Activated T-helper 17 cell treated with anti-CD3 and anti-CD28 coated beads, Interleukin-2, amount 50 U/mL, for 72 hours (primary cell): ENCODE measurements around the gene COPB2. TPM values are rescaled to one million over a fixed set of nuclear protein-coding genes. Genes with fewer than 3 reads are reported as not detected.
"Not testable (repeated sequence)": the region's sequence is repeated elsewhere in the genome, so short reads cannot be mapped to it uniquely, and the experiment has no call there.

Experiments
- ATAC-seq: fragments of 150-1000 bp; cut with Tn5 transposase; replicated peaks from 2 replicates; pipeline ENCODE4 v1.10.0; 2021; ENCODE audit warnings: mild to moderate bottlenecking, moderate library complexity
- H3K27ac Mint-ChIP-seq: one replicate; pipeline ENCODE4 v1.8.0; 2022; ENCODE audit warnings: mixed read lengths
- H3K27me3 Mint-ChIP-seq: one replicate; pipeline ENCODE4 v1.8.0; 2022; ENCODE audit warnings: mixed read lengths
- H3K36me3 Mint-ChIP-seq: one replicate; pipeline ENCODE4 v1.8.0; 2022; ENCODE audit warnings: low read depth, mild to moderate bottlenecking, mixed read lengths
- H3K4me1 Mint-ChIP-seq: one replicate; pipeline ENCODE4 v1.8.0; 2022; ENCODE audit warnings: mixed read lengths
- H3K4me3 Mint-ChIP-seq: one replicate; pipeline ENCODE4 v1.8.0; 2022; ENCODE audit warnings: mild to moderate bottlenecking, mixed read lengths
- H3K9me3 Mint-ChIP-seq: one replicate; pipeline ENCODE4 v1.8.0; 2022; ENCODE audit warnings: mixed read lengths
- total RNA-seq, 2 donors: library from RNA; stranded (reverse); gene quantifications; one replicate each; pipeline ENCODE4 v1.2.3, GENCODE V29; 2022

COPB2 gene
- total RNA-seq: 100 to 1,000 TPM in 1 of 2 donors, 10 to 100 TPM in 1; 85.4 to 101 TPM

DNA sequence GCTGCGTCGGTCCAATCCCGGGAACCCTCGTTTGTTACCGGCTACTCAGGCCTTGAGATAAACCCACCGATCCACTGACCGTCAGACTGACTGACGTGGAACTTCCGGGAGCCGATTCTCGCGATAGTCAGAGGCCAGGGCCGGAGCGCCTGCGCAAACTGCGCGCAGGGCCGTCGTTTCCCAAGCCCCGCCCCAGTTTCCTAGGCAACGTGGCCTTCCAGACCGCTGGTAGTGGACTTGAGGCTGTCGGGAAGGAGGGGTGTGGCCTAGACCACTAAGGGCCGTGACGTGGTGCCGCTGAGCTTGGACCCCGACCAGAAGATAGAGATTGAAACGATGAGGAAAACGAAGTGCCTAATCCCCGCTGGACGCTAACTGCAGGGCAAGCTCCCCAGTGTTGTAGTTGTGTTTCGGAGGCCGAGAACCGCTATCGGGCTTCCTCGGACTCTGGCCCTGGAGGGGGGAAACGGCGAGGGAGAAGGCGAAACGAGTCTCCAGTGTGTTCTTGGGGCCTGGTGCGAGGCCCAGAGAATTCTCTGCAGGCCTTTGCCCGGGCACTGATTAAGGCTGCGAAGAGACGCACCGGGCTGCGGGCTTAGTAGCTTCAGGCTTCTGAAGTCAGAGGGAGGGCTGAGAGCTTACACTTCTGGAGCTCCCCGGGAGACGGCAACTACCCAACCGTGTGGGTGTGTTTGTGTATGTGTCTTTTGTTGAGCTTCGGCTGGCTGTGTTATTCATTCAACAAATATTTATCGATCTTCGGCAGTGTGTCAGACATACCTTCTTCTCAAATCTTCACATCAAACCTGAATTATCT lies at the start of gene COPB2:
Gene COPB2, minus strand, starts transcription at position 96 of the 817 bp plus-strand sequence. CDS start 97 bp downstream, outside the sequence.
- Mint-ChIP-seq H3K9me3 (no peaks in the 10 kb centered on the region), H3K4me3 (peak within 1 kb of the TSS; percentile 98), H3K4me1 (peaks cover 23% of the 10 kb centered on the region), H3K27ac (peak within 1 kb of the TSS; percentile 100), H3K36me3 (peaks cover 32% of the 10 kb centered on the region), H3K27me3 (no peaks in the 10 kb centered on the region)
- peak; percentile 96 for ATAC-seq

DNA sequence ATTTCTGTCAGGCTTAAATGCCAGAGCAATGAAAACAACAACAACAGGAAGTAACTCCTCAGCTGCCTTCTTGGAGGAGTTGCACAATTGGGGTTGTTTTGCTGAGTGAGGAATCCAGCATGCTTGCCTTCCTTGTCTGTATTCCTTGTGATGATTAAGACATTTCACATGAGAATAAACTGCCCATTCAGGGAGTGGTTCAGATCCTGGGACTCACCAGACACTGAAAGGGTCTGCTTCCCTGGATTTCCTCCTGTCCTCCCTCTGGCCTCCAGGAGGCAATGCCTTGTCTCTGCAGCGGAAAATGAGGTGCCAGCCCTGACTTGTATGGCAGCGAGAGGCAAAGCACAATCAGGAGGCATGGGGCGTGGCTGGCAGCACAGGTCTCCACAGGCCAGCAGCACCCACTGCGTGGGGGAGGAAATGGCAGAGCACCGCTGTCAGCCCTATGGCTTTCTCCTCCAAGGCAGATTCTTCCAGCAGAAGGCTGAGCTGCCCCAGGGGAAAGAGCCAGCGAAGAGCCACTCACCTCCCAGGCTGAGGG lies 45.4 kb upstream of the COPB2 start:
- Mint-ChIP-seq H3K36me3 (no peaks in the 10 kb centered on the region), H3K27me3 (no peaks in the 10 kb centered on the region), H3K9me3 (no peaks in the 10 kb centered on the region), H3K4me1 (no peaks in the 10 kb centered on the region), H3K4me3 (no peak overlapping the region), H3K27ac (no peak overlapping the region)
- no peak for ATAC-seq

DNA sequence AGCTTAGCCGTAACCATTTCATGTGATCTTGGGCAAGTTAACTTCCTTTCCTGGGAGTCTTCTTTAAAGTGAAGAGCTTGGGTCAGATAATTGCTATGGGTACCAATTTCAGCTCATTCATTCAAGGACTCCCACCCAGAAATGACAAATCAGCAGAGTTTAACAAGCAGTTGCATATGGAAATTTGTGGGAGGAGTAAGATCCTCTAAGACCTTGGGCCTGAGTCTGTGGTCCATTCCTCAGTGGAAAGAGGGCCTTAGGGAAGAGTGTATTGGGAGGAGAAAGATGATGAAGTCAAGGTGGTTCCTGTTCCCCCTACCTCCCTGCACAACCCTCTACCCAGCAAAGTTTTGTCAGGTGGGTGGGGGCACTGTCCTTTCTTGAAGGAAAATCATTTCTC lies 44.8 kb upstream of the COPB2 start:
- no peaks in the 10 kb centered on the region for H3K27me3 Mint-ChIP-seq
- no peaks in the 10 kb centered on the region for H3K36me3 Mint-ChIP-seq
- no peak overlapping the region for H3K27ac Mint-ChIP-seq

DNA sequence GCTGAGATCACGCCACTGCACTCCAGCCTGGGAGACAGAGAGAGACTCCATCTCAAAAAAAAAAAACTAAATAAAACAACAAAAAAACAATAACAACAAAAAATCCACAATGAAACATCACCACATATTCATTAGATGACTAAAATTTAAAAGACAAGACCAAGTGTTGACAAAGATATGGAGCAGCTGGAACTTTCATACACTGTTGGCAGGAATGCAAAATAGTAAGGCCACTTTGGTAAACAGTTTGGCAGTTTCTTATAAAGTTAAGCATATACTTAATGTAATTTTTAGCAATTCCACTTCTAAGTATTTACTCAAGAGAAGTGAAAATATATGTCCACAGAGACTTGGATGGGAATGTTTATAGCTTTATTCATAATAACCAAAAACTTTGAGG lies 43.6 kb upstream of the COPB2 start:
- Mint-ChIP-seq H3K9me3 (no peaks in the 10 kb centered on the region), H3K27me3 (no peaks in the 10 kb centered on the region), H3K4me1 (no peaks in the 10 kb centered on the region), H3K4me3 (no peak overlapping the region), H3K36me3 (no peaks in the 10 kb centered on the region), H3K27ac (no peak overlapping the region)
- ATAC-seq: no peak

More for the DNA sequence above, 44.8 kb upstream of the COPB2 start:
- Mint-ChIP-seq H3K9me3 (no peaks in the 10 kb centered on the region), H3K4me1 (no peaks in the 10 kb centered on the region), H3K4me3 (no peak overlapping the region)
- no peak for ATAC-seq

DNA sequence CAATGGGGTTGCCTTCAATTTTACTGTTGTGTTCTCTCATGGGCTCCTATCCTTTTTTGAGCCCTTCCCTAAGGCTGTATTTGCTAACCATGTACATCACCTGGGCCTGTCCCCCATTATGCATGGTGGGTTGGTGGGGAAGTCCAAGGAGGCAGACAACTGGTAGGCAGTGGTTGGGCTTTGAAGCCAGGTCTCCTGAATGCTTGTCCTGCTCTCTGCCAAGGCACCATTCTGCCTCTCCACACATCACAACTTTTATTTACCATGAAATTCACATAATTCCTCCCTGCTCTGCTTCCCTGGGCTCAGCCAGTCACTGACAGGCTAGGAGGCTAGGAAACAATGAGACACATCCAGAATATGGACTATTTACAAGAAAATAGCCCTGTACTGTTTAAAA lies 41.0 kb upstream of the COPB2 start:
- Mint-ChIP-seq H3K4me3 (no peak overlapping the region), H3K9me3 (no peaks in the 10 kb centered on the region), H3K27ac (no peak overlapping the region), H3K27me3 (no peaks in the 10 kb centered on the region), H3K36me3 (no peaks in the 10 kb centered on the region), H3K4me1 (peaks cover 3% of the 10 kb centered on the region)
- no peak for ATAC-seq

DNA sequence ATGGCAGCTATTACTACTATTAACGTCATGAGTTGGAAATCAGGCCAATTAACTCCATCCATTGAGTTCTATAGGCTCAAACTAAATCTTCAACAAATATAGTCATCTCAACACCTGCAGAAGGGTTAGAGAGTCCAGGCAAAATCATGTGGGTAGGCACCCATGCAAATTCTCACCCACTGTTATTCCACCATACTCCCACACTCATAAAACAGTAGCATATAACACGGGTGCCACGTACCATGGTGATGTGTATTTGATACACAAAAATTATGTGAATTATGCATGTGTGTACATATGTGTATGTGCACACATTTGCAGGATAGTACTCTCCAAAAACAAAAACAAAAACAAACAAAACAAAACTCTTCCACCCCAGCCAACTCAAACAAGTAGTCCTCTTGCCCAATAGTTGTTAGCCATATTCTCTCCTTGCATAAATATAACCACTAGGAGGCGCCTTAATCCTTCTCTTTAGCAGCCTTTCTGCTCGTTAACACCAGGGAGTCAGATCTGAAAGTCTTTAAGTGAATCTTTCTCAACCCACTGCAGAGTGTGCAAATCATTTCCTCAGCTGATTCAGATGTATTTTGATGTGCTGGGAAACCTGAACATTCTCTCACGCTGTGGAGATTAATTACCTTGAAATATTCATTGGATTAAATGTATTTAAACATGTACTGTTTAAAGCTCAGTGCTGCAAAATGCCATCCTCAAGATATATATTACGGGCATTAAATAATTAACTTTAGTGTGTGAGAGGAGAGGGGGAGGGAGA lies 38.0 kb upstream of the COPB2 start:
- H3K4me1 Mint-ChIP-seq: peaks cover 3% of the 10 kb centered on the region
- no peak overlapping the region for H3K4me3 Mint-ChIP-seq
- no peaks in the 10 kb centered on the region for H3K27me3 Mint-ChIP-seq
- no peaks in the 10 kb centered on the region for H3K36me3 Mint-ChIP-seq
- H3K9me3 Mint-ChIP-seq: no peaks in the 10 kb centered on the region
- peak; percentile 55 for ATAC-seq
- H3K27ac Mint-ChIP-seq: no peak overlapping the region

DNA sequence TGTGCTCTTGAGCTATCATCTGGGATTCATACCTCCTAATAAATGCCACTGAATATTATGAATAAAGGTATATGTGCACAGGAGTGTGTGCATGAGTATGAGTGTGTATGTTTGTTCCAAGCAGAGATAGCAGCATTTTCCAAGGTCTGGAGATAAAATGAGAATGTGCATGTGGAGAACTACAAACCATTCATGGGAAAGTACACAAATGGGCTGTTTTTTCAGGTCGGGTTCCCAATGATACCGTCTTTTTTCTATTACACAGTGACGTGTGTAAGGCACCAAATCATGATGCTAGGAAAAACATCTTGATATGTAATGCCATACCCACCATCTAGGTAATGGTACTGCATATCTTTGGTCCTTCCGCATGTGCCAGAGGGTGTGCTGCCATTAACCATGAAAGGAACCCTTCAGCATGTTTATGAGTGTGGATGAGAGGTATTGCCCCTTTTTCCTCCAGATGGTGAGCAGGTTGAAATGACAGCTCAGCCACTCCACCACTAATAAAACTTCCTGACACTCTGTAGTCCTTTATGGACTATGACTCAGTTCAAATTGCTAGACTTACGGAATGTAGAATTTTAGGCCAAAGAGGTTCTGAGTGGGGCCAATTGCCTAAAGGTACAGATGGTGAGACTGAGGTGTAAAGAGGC lies 36.4 kb upstream of the COPB2 start:
- H3K4me3 Mint-ChIP-seq: no peak overlapping the region
- no peaks in the 10 kb centered on the region for H3K36me3 Mint-ChIP-seq
- no peaks in the 10 kb centered on the region for H3K9me3 Mint-ChIP-seq
- no peak overlapping the region for H3K27ac Mint-ChIP-seq
- no peak for ATAC-seq
- no peaks in the 10 kb centered on the region for H3K27me3 Mint-ChIP-seq
- H3K4me1 Mint-ChIP-seq: peaks cover 3% of the 10 kb centered on the region

DNA sequence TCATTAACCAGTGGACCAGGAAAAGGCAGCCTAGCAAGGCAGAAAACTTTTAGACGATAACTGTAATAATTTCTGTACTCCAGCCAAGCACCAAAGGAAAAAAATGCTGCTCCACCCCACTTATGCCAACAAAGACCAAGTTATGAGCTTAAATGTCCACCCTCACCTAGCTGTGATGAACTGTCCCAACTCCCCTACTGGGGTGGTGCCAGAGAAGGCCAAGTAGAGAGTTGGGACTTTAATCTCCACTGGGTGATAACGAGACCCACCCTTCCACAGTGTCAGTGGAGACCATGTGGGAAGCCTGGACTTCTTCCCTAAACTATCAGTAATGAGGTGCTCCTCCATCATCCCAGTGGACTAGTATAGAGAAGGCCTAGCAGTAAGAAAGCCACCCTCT lies 33.8 kb upstream of the COPB2 start:
- H3K4me1 Mint-ChIP-seq: peaks cover 3% of the 10 kb centered on the region
- ATAC-seq: no peak
- no peaks in the 10 kb centered on the region for H3K9me3 Mint-ChIP-seq
- no peaks in the 10 kb centered on the region for H3K27me3 Mint-ChIP-seq
- H3K4me3 Mint-ChIP-seq: no peak overlapping the region
- H3K36me3 Mint-ChIP-seq: no peaks in the 10 kb centered on the region
- no peak overlapping the region for H3K27ac Mint-ChIP-seq

DNA sequence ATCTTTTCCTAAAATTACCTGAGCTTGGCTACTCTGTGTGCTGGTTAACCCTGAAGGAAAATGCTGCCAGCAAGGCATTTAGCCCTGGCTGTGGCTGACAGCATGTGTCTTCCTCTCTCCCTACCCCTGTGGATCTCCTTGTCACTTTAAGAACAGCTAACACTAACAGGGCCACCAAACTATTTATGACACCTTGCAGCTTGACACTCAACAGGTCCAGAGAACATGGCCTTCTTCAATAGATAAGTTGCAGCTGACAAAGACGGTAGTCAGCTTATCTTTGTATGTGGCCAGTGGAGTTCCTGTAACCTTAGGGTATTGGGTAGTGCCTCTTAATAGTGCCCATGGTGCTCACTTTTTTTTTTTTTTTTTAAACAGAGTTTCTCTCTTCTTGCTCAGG lies 32.0 kb upstream of the COPB2 start:
- no peak for ATAC-seq
- peaks cover 13% of the 10 kb centered on the region for H3K9me3 Mint-ChIP-seq
- no peaks in the 10 kb centered on the region for H3K36me3 Mint-ChIP-seq
- H3K4me3 Mint-ChIP-seq: no peak overlapping the region
- H3K4me1 Mint-ChIP-seq: no peaks in the 10 kb centered on the region
- no peak overlapping the region for H3K27ac Mint-ChIP-seq
- H3K27me3 Mint-ChIP-seq: no peaks in the 10 kb centered on the region

DNA sequence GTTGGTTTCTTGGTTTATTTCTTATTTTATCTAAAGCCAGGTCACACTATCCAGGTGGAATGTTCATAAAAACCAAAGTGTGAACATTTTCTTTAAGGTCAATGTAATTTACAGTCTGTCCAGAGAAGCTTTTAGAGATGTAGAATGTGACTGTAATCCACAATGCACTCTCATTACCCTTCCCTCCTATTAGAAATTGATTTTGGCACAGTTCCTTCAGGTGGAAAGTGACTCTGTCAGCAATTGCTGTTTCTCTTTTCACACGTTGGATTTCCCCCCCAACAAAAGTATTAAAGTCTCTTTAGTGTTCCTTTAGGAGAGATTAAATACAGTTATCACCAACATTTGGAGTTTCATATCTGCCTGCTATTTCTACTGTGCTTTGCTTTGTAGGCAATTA lies 31.6 kb upstream of the COPB2 start:
- H3K4me3 Mint-ChIP-seq: no peak overlapping the region
- no peak overlapping the region for H3K27ac Mint-ChIP-seq
- no peaks in the 10 kb centered on the region for H3K27me3 Mint-ChIP-seq
- H3K36me3 Mint-ChIP-seq: no peaks in the 10 kb centered on the region
- peaks cover 13% of the 10 kb centered on the region for H3K9me3 Mint-ChIP-seq
- no peak for ATAC-seq
- H3K4me1 Mint-ChIP-seq: no peaks in the 10 kb centered on the region

DNA sequence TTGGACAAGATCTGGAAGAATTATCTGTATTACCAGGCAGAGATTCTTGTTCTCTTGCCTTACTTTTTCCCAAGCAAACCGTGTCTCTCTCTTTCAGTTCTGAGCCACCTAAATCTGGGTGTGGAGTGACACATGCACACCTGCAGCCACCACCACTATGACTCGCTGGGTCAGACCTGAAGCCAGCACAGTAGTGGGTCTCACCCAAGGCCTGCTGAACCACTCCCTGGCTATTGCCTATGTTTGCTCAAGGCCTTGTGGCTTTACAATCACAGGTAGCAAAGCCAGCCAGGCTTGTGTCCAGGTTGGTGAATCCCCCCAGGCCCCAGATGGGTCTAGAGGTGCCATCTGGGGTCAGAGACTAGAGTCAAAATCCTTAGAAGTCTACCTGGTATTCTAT lies 28.7 kb upstream of the COPB2 start:
- Mint-ChIP-seq H3K27ac (no peak overlapping the region), H3K4me1 (no peaks in the 10 kb centered on the region), H3K4me3 (no peak overlapping the region), H3K9me3 (peaks cover 29% of the 10 kb centered on the region), H3K27me3 (no peaks in the 10 kb centered on the region), H3K36me3 (no peaks in the 10 kb centered on the region)
- ATAC-seq: no peak

DNA sequence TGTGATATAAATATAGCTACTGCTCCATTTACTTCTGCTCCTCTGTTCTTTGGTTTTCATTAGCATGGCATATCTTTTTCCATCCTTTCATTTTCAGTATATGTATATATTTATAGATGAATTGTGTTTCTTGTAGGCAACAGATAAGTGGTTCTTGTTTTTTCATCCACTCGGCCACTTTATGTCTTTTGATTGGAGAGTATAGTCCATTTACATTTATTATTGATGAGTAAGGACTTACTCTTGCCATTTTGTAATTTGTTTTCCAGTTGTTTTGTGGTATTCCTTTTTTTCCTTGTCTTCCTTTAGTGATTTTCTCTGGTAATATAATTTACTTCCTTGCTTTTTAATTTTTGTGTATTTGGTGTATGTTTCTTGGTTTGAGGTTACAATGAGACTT lies 26.8 kb upstream of the COPB2 start:
- Mint-ChIP-seq H3K4me3 (no peak overlapping the region), H3K27me3 (no peaks in the 10 kb centered on the region), H3K9me3 (peaks cover 42% of the 10 kb centered on the region), H3K4me1 (no peaks in the 10 kb centered on the region), H3K36me3 (no peaks in the 10 kb centered on the region), H3K27ac (no peak overlapping the region)
- ATAC-seq: no peak

DNA sequence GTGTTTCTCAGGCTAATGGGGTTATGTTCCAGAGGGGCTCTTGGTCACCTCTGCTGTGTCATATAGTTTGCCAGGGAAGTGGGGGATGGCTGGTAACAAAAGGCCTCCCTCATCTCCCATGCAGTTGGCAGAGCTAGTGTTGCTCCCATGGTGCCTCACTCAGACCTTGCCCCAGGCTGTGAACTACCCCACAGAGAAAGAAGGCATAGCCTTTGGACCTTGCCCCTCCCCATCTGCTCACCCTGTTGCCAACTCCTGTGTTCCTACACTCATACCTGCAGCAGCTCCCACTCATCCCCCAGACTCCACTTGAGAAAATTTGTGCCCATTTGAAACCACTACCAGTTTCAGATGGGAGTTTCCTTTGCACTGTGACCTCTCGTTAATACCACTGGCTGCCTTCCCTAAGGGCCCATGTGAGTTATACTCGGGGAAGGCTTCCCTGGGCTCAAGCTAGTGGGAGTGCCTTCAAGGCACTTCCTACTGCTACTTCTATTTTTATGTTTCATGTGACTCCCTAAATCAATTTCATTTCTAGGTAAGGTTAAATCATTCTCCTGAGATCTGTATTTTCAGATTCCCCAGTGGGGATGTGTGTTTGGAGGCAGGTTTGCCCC lies 25.3 kb upstream of the COPB2 start:
- Mint-ChIP-seq H3K27me3 (no peaks in the 10 kb centered on the region), H3K9me3 (peaks cover 45% of the 10 kb centered on the region), H3K27ac (no peak overlapping the region), H3K36me3 (no peaks in the 10 kb centered on the region), H3K4me1 (no peaks in the 10 kb centered on the region), H3K4me3 (no peak overlapping the region)
- ATAC-seq: no peak

DNA sequence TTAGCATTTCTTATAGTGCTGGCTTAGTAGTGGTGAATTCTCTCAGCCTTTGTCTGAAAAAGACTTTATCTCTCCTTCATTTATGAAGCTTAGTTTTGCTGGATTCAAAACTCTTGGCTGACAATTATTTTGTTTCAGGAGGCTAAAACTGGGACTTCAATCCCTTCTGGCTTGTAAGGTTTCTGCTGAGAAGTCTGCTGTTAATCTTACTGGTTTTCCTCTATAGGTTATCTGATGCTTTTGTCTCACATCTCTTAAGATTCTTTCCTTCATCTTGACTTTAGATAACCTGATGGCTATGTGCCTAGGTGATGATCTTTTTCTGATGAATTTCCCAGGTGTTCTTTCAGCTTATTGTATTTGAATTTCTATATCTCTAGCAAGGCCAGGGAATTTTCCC lies 23.4 kb upstream of the COPB2 start:
- not testable (repeated sequence) for H3K4me1 Mint-ChIP-seq, ATAC-seq, H3K27me3 Mint-ChIP-seq, H3K36me3 Mint-ChIP-seq, H3K4me3 Mint-ChIP-seq, H3K27ac Mint-ChIP-seq
- H3K9me3 Mint-ChIP-seq: peaks cover 51% of the 10 kb centered on the region
